MM.1S (cell line): ENCODE data around the gene TSPAN6.

Experiments
- DNase-seq: peaks from one replicate; pipeline ENCODE4 v3.0.0-alpha.2; 2015
- H2AFZ ChIP-seq: fragments of 300-600 bp; sonication (generic); 2 replicates; pipeline ENCODE4 v1.6.0; 2016; ENCODE audit warnings: antibody characterized with exemption, low read length
- H3F3A ChIP-seq: fragments of 300-600 bp; sonication (generic); 2 replicates; pipeline ENCODE4 v1.6.1; 2016; ENCODE audit warnings: mild to moderate bottlenecking, antibody characterized with exemption, low read length, moderate library complexity, mixed read lengths; ENCODE audit not compliant: insufficient read depth
- H3K27ac ChIP-seq: fragments of 300-600 bp; sonication (generic); 2 replicates; pipeline ENCODE4 v1.5.1; 2016; ENCODE audit warnings: mild to moderate bottlenecking, low read length
- H3K27me3 ChIP-seq: fragments of 300-600 bp; sonication (generic); replicated peaks from 2 replicates; pipeline ENCODE4 v1.6.0; 2016; ENCODE audit warnings: low read length; ENCODE audit not compliant: insufficient read depth
- H3K36me3 ChIP-seq: fragments of 300-600 bp; sonication (generic); replicated peaks from 2 replicates; pipeline ENCODE4 v1.6.1; 2016; ENCODE audit warnings: mild to moderate bottlenecking, low read length, mixed read lengths; ENCODE audit not compliant: insufficient read depth
- H3K4me1 ChIP-seq: fragments of 300-600 bp; sonication (generic); 2 replicates; pipeline ENCODE4 v1.6.1; 2016; ENCODE audit warnings: low read length, mixed read lengths
- H3K4me2 ChIP-seq: fragments of 300-600 bp; sonication (generic); 2 replicates; pipeline ENCODE4 v1.6.0; 2016; ENCODE audit warnings: low read depth, low read length
- H3K4me3 ChIP-seq: fragments of 300-600 bp; sonication (generic); 2 replicates; pipeline ENCODE4 v1.5.1; 2016; ENCODE audit warnings: low read length, mixed read lengths
- H3K79me2 ChIP-seq: fragments of 300-600 bp; sonication (generic); 2 replicates; pipeline ENCODE4 v1.6.1; 2016; ENCODE audit warnings: mixed run types, low read length, mixed read lengths
- H3K9ac ChIP-seq: fragments of 300-600 bp; sonication (generic); 2 replicates; pipeline ENCODE4 v1.6.1; 2016; ENCODE audit warnings: low read length, mixed read lengths
- H3K9me2 ChIP-seq: fragments of 300-600 bp; sonication (generic); replicated peaks from 2 replicates; pipeline ENCODE4 v1.6.1; 2016; ENCODE audit warnings: mild to moderate bottlenecking, low read length, mixed read lengths; ENCODE audit not compliant: insufficient read depth
- H3K9me3 ChIP-seq: fragments of 300-600 bp; sonication (generic); replicated peaks from 2 replicates; pipeline ENCODE4 v1.6.1; 2016; ENCODE audit warnings: mild to moderate bottlenecking, low read length, mixed read lengths; ENCODE audit not compliant: insufficient read depth
- H4K20me1 ChIP-seq: fragments of 300-600 bp; sonication (generic); 2 replicates; pipeline ENCODE4 v1.6.1; 2016; ENCODE audit warnings: mild to moderate bottlenecking, low read length, moderate library complexity, mixed read lengths; ENCODE audit not compliant: insufficient read depth
- CTCF ChIP-seq: fragments of 300-600 bp; sonication (generic); IDR thresholded peaks from 2 replicates; pipeline ENCODE4 v1.5.1; 2016; ENCODE audit warnings: antibody characterized with exemption, low read length, mixed read lengths
- EZH2 ChIP-seq: fragments of 300-600 bp; sonication (generic); optimal IDR thresholded peaks from 2 replicates; pipeline ENCODE3; 2017; ENCODE audit warnings: low read depth, mild to moderate bottlenecking, antibody characterized with exemption, low read length, mixed read lengths
- EZH2phosphoT487 ChIP-seq: fragments of 300-600 bp; sonication (generic); IDR thresholded peaks from 2 replicates; pipeline ENCODE4 v1.6.1; 2018; ENCODE audit warnings: antibody characterized with exemption, low read length

Gene TSPAN6

GRCh38 chrX:100674705-100675104, 38.1 kb upstream of the TSPAN6 start:
- no peaks in the 10 kb centered on the region for H3K9me3 ChIP-seq
- no peak overlapping the region for H2AFZ ChIP-seq
- H3K4me2 ChIP-seq = no peak overlapping the region
- no peaks in the 10 kb centered on the region; the same call in 1 of the 2 replicates for H3F3A ChIP-seq
- no peaks in the 10 kb centered on the region for H3K27me3 ChIP-seq
- no peaks in the 10 kb centered on the region for H3K9me2 ChIP-seq
- H3K27ac ChIP-seq = no peak overlapping the region
- H3K36me3 ChIP-seq = no peaks in the 10 kb centered on the region
- H3K4me3 ChIP-seq = no peak overlapping the region
- TF ChIP-seq EZH2phosphoT487 (no peak), EZH2 (no peak), CTCF (no peak)
- H4K20me1 ChIP-seq = no peaks in the 10 kb centered on the region
- H3K79me2 ChIP-seq = no peaks in the 10 kb centered on the region
- 0 out of 2 replicates have a peak, but pooled peaks cover 11% of the 10 kb centered on the region for H3K4me1 ChIP-seq
- no peak overlapping the region for H3K9ac ChIP-seq
- DNase-seq = no peak

GRCh38 chrX:100673397-100673953, 36.9 kb upstream of the TSPAN6 start:
- Histone ChIP-seq H3K36me3 (no peaks in the 10 kb centered on the region), H4K20me1 (no peaks in the 10 kb centered on the region), H3K9ac (no peak overlapping the region), H3K4me3 (no peak overlapping the region), H3F3A (no peaks in the 10 kb centered on the region; the same call in 1 of the 2 replicates), H3K9me3 (no peaks in the 10 kb centered on the region), H3K27ac (no peak overlapping the region), H3K4me2 (no peak overlapping the region), H2AFZ (no peak overlapping the region), H3K9me2 (no peaks in the 10 kb centered on the region), H3K79me2 (no peaks in the 10 kb centered on the region), H3K4me1 (0 out of 2 replicates have a peak, but pooled peaks cover 11% of the 10 kb centered on the region), H3K27me3 (no peaks in the 10 kb centered on the region)
- DNase-seq = no peak
- TF ChIP-seq EZH2 (no peak), EZH2phosphoT487 (no peak), CTCF (no peak)

- no peak for TF ChIP-seq EZH2phosphoT487
- no peak for TF ChIP-seq EZH2
- TF ChIP-seq CTCF = no peak
- Histone ChIP-seq H3K27me3 (no peaks in the 10 kb centered on the region), H2AFZ (no peak overlapping the region), H3F3A (no peaks in the 10 kb centered on the region; the same call in 1 of the 2 replicates), H4K20me1 (no peaks in the 10 kb centered on the region), H3K27ac (no peak overlapping the region), H3K36me3 (no peaks in the 10 kb centered on the region), H3K4me2 (no peak overlapping the region), H3K79me2 (no peaks in the 10 kb centered on the region), H3K4me3 (no peak overlapping the region), H3K9me2 (no peaks in the 10 kb centered on the region), H3K9ac (no peak overlapping the region), H3K4me1 (0 out of 2 replicates have a peak, but pooled peaks cover 11% of the 10 kb centered on the region), H3K9me3 (no peaks in the 10 kb centered on the region)
- DNase-seq = no peak
Observed at GRCh38 chrX:100672966-100673365, 36.4 kb upstream of the TSPAN6 start.
